ENCODE measurements around the gene DCDC2. TPM values are rescaled to one million over a fixed set of nuclear protein-coding genes. Genes with fewer than 3 reads are reported as not detected.
"Not testable (repeated sequence)": the region's sequence is repeated elsewhere in the genome, so short reads cannot be mapped to it uniquely, and the experiment has no call there.

DCDC2 gene
- total RNA-seq, 1 donor from 2014 or later, result not detected

GRCh38 chr6:24274441-24275083 is 83.3 kb downstream of the DCDC2 start:
- Mint-ChIP-seq H3K36me3 (ENCODE audit: unreplicated experiment) (no peaks in the 10 kb centered on the region), H3K4me1 (ENCODE audit: low read depth, unreplicated experiment) (peaks cover 19% of the 10 kb centered on the region), H3K27me3 (ENCODE audit: unreplicated experiment) (no peaks in the 10 kb centered on the region), H3K27ac (ENCODE audit: unreplicated experiment) (no peak overlapping the region), H3K4me3 (ENCODE audit: unreplicated experiment) (no peak overlapping the region), H3K9me3 (ENCODE audit: unreplicated experiment) (peaks cover 2% of the 10 kb centered on the region)
- DNase-seq, result no peak
- TF ChIP-seq, protein P1, sequence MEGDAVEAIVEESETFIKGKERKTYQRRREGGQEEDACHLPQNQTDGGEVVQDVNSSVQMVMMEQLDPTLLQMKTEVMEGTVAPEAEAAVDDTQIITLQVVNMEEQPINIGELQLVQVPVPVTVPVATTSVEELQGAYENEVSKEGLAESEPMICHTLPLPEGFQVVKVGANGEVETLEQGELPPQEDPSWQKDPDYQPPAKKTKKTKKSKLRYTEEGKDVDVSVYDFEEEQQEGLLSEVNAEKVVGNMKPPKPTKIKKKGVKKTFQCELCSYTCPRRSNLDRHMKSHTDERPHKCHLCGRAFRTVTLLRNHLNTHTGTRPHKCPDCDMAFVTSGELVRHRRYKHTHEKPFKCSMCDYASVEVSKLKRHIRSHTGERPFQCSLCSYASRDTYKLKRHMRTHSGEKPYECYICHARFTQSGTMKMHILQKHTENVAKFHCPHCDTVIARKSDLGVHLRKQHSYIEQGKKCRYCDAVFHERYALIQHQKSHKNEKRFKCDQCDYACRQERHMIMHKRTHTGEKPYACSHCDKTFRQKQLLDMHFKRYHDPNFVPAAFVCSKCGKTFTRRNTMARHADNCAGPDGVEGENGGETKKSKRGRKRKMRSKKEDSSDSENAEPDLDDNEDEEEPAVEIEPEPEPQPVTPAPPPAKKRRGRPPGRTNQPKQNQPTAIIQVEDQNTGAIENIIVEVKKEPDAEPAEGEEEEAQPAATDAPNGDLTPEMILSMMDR (IDR thresholded peaks at IDR 0.05; ENCODE audit: partially characterized antibody, unreplicated experiment), result peak; percentile 59

- Mint-ChIP-seq H3K27ac (ENCODE audit: unreplicated experiment) (no peak overlapping the region), H3K27me3 (ENCODE audit: unreplicated experiment) (no peaks in the 10 kb centered on the region), H3K4me3 (ENCODE audit: unreplicated experiment) (no peak overlapping the region), H3K9me3 (ENCODE audit: unreplicated experiment) (peaks cover 2% of the 10 kb centered on the region), H3K4me1 (ENCODE audit: low read depth, unreplicated experiment) (peaks cover 19% of the 10 kb centered on the region), H3K36me3 (ENCODE audit: unreplicated experiment) (no peaks in the 10 kb centered on the region)
- DNase-seq, result no peak
- TF ChIP-seq, protein P1 (IDR thresholded peaks at IDR 0.05; ENCODE audit: partially characterized antibody, unreplicated experiment), result no peak
Measured at GRCh38 chr6:24273096-24273870, 84.6 kb downstream of the DCDC2 start.

- DNase-seq, result no peak
Measured at GRCh38 chr6:24272553-24272952, 85.3 kb downstream of the DCDC2 start.

DNA sequence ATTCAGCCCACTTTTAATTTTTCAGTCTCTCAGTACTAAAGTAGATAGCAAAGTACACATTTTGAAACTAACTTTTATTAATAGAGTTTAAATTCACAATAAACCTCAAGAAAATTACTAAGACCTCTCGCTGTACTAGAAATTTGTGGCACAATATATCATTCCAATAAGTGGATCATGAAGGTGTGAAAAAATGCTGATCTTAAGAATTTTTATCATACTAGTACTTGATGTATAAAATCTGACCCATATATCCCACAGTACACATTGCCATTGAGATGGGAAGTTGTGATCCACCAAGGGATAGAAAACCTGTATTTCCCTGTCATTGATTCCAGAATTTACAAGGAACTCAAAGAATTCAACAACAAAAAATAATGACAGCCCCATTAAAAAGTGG is 85.7 kb downstream of the DCDC2 start:
- Mint-ChIP-seq H3K27ac (ENCODE audit: unreplicated experiment) (no peak overlapping the region), H3K4me1 (ENCODE audit: low read depth, unreplicated experiment) (peaks cover 19% of the 10 kb centered on the region), H3K36me3 (ENCODE audit: unreplicated experiment) (no peaks in the 10 kb centered on the region), H3K9me3 (ENCODE audit: unreplicated experiment) (peaks cover 2% of the 10 kb centered on the region), H3K4me3 (ENCODE audit: unreplicated experiment) (no peak overlapping the region), H3K27me3 (ENCODE audit: unreplicated experiment) (no peaks in the 10 kb centered on the region)
- no peak for DNase-seq
- TF ChIP-seq, protein P1 (IDR thresholded peaks at IDR 0.05; ENCODE audit: partially characterized antibody, unreplicated experiment), result no peak

More at GRCh38 chr6:24272553-24272952, 85.3 kb downstream of the DCDC2 start:
- H3K4me3 Mint-ChIP-seq (ENCODE audit: unreplicated experiment), result no peak overlapping the region
- H3K9me3 Mint-ChIP-seq (ENCODE audit: unreplicated experiment), result peaks cover 2% of the 10 kb centered on the region
- TF ChIP-seq, protein P1 (IDR thresholded peaks at IDR 0.05; ENCODE audit: partially characterized antibody, unreplicated experiment), result no peak
- H3K27ac Mint-ChIP-seq (ENCODE audit: unreplicated experiment), result no peak overlapping the region
- no peaks in the 10 kb centered on the region for H3K36me3 Mint-ChIP-seq (ENCODE audit: unreplicated experiment)
- no peaks in the 10 kb centered on the region for H3K27me3 Mint-ChIP-seq (ENCODE audit: unreplicated experiment)
- H3K4me1 Mint-ChIP-seq (ENCODE audit: low read depth, unreplicated experiment), result peaks cover 19% of the 10 kb centered on the region

DNA sequence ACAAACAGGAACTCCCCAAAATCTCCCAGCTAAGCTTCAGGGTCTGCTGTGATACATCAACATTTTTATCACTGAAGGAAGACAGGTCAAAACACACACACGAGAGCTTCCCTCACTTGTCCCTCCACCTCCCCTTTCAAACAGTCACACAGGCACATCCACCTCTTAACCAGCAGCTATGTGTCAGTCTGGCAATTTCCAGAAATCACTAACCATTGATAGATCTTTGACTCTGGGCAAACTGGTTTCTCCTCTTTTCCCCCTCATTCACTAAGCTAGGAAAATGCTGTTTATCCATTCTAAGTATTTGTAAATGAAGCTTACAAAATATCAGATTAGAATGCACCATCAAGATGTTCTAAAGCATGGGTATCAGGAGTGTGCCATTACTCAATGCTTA is 87.8 kb downstream of the DCDC2 start:
- no peaks in the 10 kb centered on the region for H3K27me3 Mint-ChIP-seq (ENCODE audit: unreplicated experiment)
- H3K4me3 Mint-ChIP-seq (ENCODE audit: unreplicated experiment), result no peak overlapping the region
- TF ChIP-seq, protein P1 (IDR thresholded peaks at IDR 0.05; ENCODE audit: partially characterized antibody, unreplicated experiment), result no peak

DNA sequence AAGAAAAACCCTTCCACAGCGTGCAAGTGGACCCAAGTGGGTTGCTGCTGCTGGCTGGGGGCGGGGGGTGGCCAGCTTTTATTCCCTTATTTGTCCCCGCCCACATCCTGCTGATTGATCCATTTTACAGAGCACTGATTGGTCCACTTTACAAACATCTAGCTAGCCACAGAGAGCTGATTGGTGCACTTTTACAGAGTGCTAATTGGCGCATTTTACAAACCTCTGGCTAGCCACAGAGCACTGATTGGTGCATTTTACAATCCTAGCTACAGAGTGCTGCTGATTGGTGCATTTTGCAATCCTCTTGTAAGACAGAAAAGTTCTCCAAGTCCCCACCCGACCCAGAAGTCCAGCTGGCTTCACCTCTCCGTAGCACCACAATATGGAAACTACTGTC is 99.6 kb downstream of the DCDC2 start:
- not testable (repeated sequence) for H3K4me3 Mint-ChIP-seq (ENCODE audit: unreplicated experiment); H3K36me3 Mint-ChIP-seq (ENCODE audit: unreplicated experiment); H3K27me3 Mint-ChIP-seq (ENCODE audit: unreplicated experiment); H3K9me3 Mint-ChIP-seq (ENCODE audit: unreplicated experiment); DNase-seq; H3K4me1 Mint-ChIP-seq (ENCODE audit: low read depth, unreplicated experiment); H3K27ac Mint-ChIP-seq (ENCODE audit: unreplicated experiment)

More for the DNA sequence above, 87.8 kb downstream of the DCDC2 start:
- H3K9me3 Mint-ChIP-seq (ENCODE audit: unreplicated experiment), result peaks cover 2% of the 10 kb centered on the region
- H3K27ac Mint-ChIP-seq (ENCODE audit: unreplicated experiment), result no peak overlapping the region
- DNase-seq, result no peak
- H3K36me3 Mint-ChIP-seq (ENCODE audit: unreplicated experiment), result no peaks in the 10 kb centered on the region
- H3K4me1 Mint-ChIP-seq (ENCODE audit: low read depth, unreplicated experiment), result peaks cover 19% of the 10 kb centered on the region
